Naive B cell (primary cell): ENCODE measurements around the gene COX6B2. TPM values are rescaled to one million over a fixed set of nuclear protein-coding genes. Genes with fewer than 3 reads are reported as not detected.
"Not testable (repeated sequence)": the region's sequence is repeated elsewhere in the genome, so short reads cannot be mapped to it uniquely, and the experiment has no call there.

Source experiments
- ATAC-seq, 2 donors: fragments of 150-1000 bp; cut with Tn5 transposase; 2 replicates each; pipeline ENCODE4 v1.10.0; 2021; ENCODE audit warnings: low read depth in 2 of 2, mild to moderate bottlenecking in 2 of 2, moderate library complexity in 2 of 2
- DNase-seq: peaks from one replicate; pipeline ENCODE4 v3.0.0; 2022
- H3K27ac Mint-ChIP-seq, 6 donors: one replicate each; pipeline ENCODE4 v1.8.0; 2020 to 2022; ENCODE audit warnings: mild to moderate bottlenecking in 6 of 6, mixed read lengths in 6 of 6, moderate library complexity in 5 of 6, inconsistent platforms in 2 of 6
- H3K27me3 Mint-ChIP-seq, 3 donors: one replicate each; pipeline ENCODE4 v1.8.0; 2021 to 2022; ENCODE audit warnings: mixed read lengths in 3 of 3, mild to moderate bottlenecking in 1 of 3
- H3K36me3 Mint-ChIP-seq, 2 donors: one replicate each; pipeline ENCODE4 v1.8.0; 2020 to 2022; ENCODE audit warnings: mixed read lengths in 2 of 2, inconsistent platforms in 1 of 2, mild to moderate bottlenecking in 1 of 2
- H3K4me1 Mint-ChIP-seq, 3 donors: one replicate each; pipeline ENCODE4 v1.8.0; 2020 to 2022; ENCODE audit warnings: mixed read lengths in 3 of 3, inconsistent platforms in 1 of 3, mild to moderate bottlenecking in 1 of 3, moderate library complexity in 1 of 3
- H3K4me3 Mint-ChIP-seq, 8 donors: one replicate each; pipeline ENCODE4 v1.8.0; 2020 to 2022; ENCODE audit warnings: mild to moderate bottlenecking in 8 of 8, mixed read lengths in 8 of 8, moderate library complexity in 8 of 8, inconsistent platforms in 2 of 8
- H3K9me3 Mint-ChIP-seq, 7 donors: one replicate each; pipeline ENCODE4 v1.8.0; 2020 to 2022; ENCODE audit warnings: mixed read lengths in 7 of 7, mild to moderate bottlenecking in 5 of 7, inconsistent platforms in 2 of 7, moderate library complexity in 1 of 7
- polyA plus RNA-seq, 6 donors: library from polyadenylated mRNA; unstranded; fragments of 300-500 nt; fragmentation: Illumina TruSeq; gene quantifications; one replicate each; pipeline ENCODE4 v1.2.3, GENCODE V29; 2021; ENCODE audit warnings: low read depth in 6 of 6

Gene COX6B2
- polyA plus RNA-seq, 6 donors from 2014 or later: not detected

GRCh38 chr19:55339889-55340783 is 14.4 kb downstream of the COX6B2 start:
- peaks cover 26 to 28% (median 26%) of the 10 kb centered on the region in 3 donors for H3K4me1 Mint-ChIP-seq
- DNase-seq: no peak

GRCh38 chr19:55339105-55339888 is 15.2 kb downstream of the COX6B2 start, which contains the start of gene KMT5C:
TSS of gene KMT5C (plus strand) at chr19:55339876. CDS start at chr19:55341937, 2,061 bp downstream.
- Mint-ChIP-seq H3K4me1 (peaks cover 26 to 28% (median 26%) of the 10 kb centered on the region in 3 donors), H3K27ac (peak within 1 kb of the TSS; percentile 95 to 99 (median 98)), H3K9me3 (no peaks in the 10 kb centered on the region), H3K36me3 (no peaks in the 10 kb centered on the region), H3K27me3 (peaks cover 16 to 46% (median 22%) of the 10 kb centered on the region in 3 donors), H3K4me3 (peak within 1 kb of the TSS; percentile 81 to 98 (median 94))
- DNase-seq (peak; percentile 100), ATAC-seq (peak; percentile 72 to 73)

More at GRCh38 chr19:55339889-55340783, 14.4 kb downstream of the COX6B2 start:
- Mint-ChIP-seq H3K27ac (peak overlapping the region; percentile 95 to 99 (median 98)), H3K4me3 (peak overlapping the region; percentile 81 to 98 (median 94)), H3K27me3 (peaks cover 16 to 40% (median 22%) of the 10 kb centered on the region in 3 donors), H3K36me3 (no peaks in the 10 kb centered on the region), H3K9me3 (no peaks in the 10 kb centered on the region)
- ATAC-seq: no peak

GRCh38 chr19:55336101-55336500 is 18.4 kb downstream of the COX6B2 start:
- Mint-ChIP-seq H3K4me1 (peaks cover 20 to 25% (median 22%) of the 10 kb centered on the region in 3 donors), H3K4me3 (no peak overlapping the region), H3K9me3 (no peaks in the 10 kb centered on the region)

GRCh38 chr19:55333870-55334269 is 20.6 kb downstream of the COX6B2 start:
- DNase-seq (no peak), ATAC-seq (no peak)
- Mint-ChIP-seq H3K4me1 (peaks cover 6 to 8% (median 7%) of the 10 kb centered on the region in 3 donors), H3K27me3 (peaks cover 22 to 60% (median 27%) of the 10 kb centered on the region in 3 donors), H3K27ac (no peak overlapping the region), H3K9me3 (no peaks in the 10 kb centered on the region), H3K4me3 (peak overlapping the region in 1 of 8 donors; percentile 38), H3K36me3 (no peaks in the 10 kb centered on the region)

More at GRCh38 chr19:55336101-55336500, 18.4 kb downstream of the COX6B2 start:
- DNase-seq (no peak), ATAC-seq (no peak)
- Mint-ChIP-seq H3K27ac (peak overlapping the region in 3 of 6 donors; percentile 39 to 96 (median 64)), H3K36me3 (no peaks in the 10 kb centered on the region), H3K27me3 (peaks cover 24 to 55% (median 33%) of the 10 kb centered on the region in 3 donors)

DNA sequence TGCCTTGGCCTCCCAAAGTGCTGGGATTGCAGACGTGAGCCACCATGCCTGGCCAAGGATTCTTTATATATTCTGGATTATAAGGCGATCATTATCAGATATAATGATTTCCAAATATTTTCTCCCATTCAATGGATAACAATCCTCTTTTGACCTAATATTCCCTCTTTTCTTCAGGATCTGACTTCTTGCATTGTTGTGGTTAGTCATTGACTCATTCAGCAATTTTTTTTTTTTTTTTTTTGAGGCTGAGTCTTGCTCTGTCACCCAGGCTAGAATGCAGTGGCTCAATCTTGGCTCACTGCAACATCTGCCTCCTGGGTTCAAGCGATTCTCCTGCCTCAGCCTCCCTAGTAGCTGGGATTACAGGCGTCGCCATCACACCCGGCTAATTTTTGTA is 24.7 kb downstream of the COX6B2 start:
- not testable (repeated sequence) for ATAC-seq, H3K9me3 Mint-ChIP-seq, H3K4me1 Mint-ChIP-seq, H3K27ac Mint-ChIP-seq, DNase-seq, H3K36me3 Mint-ChIP-seq, H3K4me3 Mint-ChIP-seq
- peaks cover 17 to 46% (median 18%) of the 10 kb centered on the region in 3 donors for H3K27me3 Mint-ChIP-seq

DNA sequence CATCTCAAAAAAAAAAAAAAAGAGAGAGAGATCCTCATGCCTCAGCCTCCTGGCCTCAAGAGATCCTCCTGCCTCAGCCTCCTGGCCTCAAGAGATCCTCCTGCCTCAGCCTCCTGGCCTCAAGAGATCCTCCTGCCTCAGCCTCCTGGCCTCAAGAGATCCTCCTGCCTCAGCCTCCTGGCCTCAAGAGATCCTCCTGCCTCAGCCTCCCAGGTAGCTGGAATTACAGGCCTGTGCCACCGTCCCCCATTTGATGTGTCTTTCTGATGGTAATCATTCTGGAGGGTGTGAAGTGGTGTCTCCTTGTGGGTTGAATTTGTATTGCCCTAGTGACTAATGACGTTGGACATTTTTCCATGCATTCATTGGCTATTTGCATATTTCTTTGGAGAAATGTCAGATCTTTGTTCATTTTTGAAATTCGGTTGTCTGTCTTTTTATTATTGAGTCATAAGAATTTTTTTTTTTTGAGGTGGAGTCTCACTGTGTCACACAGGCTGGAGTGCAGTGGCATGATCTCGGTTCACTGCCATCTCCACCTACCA is 25.7 kb downstream of the COX6B2 start:
- H3K27me3 Mint-ChIP-seq: peaks cover 14 to 42% (median 19%) of the 10 kb centered on the region in 3 donors
- not testable (repeated sequence) for DNase-seq, H3K4me3 Mint-ChIP-seq, H3K27ac Mint-ChIP-seq, ATAC-seq, H3K9me3 Mint-ChIP-seq, H3K4me1 Mint-ChIP-seq, H3K36me3 Mint-ChIP-seq

DNA sequence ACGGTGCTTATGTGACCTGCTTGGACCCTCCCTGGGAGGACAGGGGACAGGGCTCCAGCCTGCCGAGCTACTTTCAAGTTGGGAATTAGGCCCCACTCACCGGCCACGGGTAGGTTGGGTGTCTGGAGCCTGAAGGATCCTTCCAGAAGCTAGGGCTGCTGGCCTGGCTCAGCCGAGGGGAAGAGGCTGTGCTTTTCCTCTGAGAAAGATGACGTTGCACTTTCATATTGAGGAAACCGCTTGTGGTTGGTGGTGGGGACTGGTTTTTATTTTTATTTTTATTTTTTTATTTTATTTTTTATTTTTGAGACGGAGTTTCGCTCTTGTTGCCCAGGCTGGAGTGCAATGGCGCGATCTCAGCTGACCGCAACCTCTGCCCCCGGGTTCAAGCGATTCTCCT is 29.3 kb downstream of the COX6B2 start, which contains the start of gene TMEM150B:
Gene TMEM150B (minus strand): TSS at position 170 of the 400 bp plus-strand sequence. CDS start 4,305 bp downstream, outside the sequence.
- no peaks in the 10 kb centered on the region for H3K36me3 Mint-ChIP-seq
- no peak for ATAC-seq
- peak within 1 kb of the TSS in 1 of 8 donors; percentile 74 for H3K4me3 Mint-ChIP-seq
- DNase-seq: no peak
- H3K27me3 Mint-ChIP-seq: peaks cover 14 to 53% (median 33%) of the 10 kb centered on the region in 3 donors
- H3K4me1 Mint-ChIP-seq: no peaks in the 10 kb centered on the region
- peaks cover 0 to 1% (median 0%) of the 10 kb centered on the region in 7 donors for H3K9me3 Mint-ChIP-seq
- no peak within 1 kb of the TSS for H3K27ac Mint-ChIP-seq

GRCh38 chr19:55324662-55325061 is 29.9 kb downstream of the COX6B2 start:
- no peak overlapping the region for H3K27ac Mint-ChIP-seq
- ATAC-seq: peak in 1 of 2 donors; percentile 67

GRCh38 chr19:55322204-55322885 is 32.2 kb downstream of the COX6B2 start:
- no peaks in the 10 kb centered on the region for H3K4me1 Mint-ChIP-seq
- H3K9me3 Mint-ChIP-seq: no peaks in the 10 kb centered on the region

More at GRCh38 chr19:55324662-55325061, 29.9 kb downstream of the COX6B2 start:
- Mint-ChIP-seq H3K4me1 (no peaks in the 10 kb centered on the region), H3K4me3 (peak overlapping the region in 1 of 8 donors; percentile 74), H3K9me3 (peaks cover 0 to 1% (median 0%) of the 10 kb centered on the region in 7 donors), H3K36me3 (no peaks in the 10 kb centered on the region), H3K27me3 (peaks cover 14 to 53% (median 33%) of the 10 kb centered on the region in 3 donors)
- no peak for DNase-seq

DNA sequence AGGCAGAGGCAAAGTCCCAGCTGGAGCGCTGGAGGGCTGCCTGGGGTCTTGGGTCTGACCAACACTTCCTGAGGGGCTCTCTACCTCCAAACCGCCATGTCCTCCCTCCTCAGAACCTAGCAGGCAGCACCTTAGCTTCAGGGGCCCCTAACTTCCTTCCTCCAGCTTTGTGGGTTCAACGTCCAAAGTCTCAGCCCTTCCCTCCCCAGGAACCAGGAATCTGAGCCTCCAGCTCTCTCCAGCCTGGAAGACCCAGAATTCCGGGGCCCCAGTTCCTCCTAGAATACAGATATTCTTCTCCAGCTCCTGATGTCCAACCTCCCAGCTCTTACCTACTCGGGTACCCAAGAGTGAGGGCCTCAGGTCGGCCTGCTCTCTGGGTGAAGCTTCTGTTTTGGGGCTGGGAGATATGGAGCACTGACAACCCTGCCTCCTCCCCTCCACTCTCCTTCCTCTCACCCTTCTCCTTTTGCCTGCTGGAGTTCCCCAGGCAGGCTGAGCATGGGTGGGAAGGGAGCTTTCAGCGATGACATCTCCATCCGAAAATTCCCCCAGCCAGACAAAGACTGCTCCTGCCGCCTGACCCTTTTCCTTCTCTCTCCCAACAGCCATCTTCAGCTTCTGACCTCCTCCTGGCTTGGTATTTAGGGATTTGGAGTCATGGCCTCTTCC is 32.9 kb downstream of the COX6B2 start:
- DNase-seq (no peak), ATAC-seq (no peak)
- H3K9me3 Mint-ChIP-seq: no peaks in the 10 kb centered on the region
- H3K27ac Mint-ChIP-seq: peak overlapping the region in 1 of 6 donors; percentile 10
- no peaks in the 10 kb centered on the region for H3K4me1 Mint-ChIP-seq
- H3K36me3 Mint-ChIP-seq: no peaks in the 10 kb centered on the region
- peak overlapping the region in 1 of 8 donors; percentile 64 for H3K4me3 Mint-ChIP-seq
- peaks cover 4 to 49% (median 33%) of the 10 kb centered on the region in 3 donors for H3K27me3 Mint-ChIP-seq

More at GRCh38 chr19:55322204-55322885, 32.2 kb downstream of the COX6B2 start:
- Mint-ChIP-seq H3K27ac (peak overlapping the region in 1 of 6 donors; percentile 22), H3K36me3 (no peaks in the 10 kb centered on the region), H3K4me3 (no peak overlapping the region), H3K27me3 (peaks cover 4 to 46% (median 33%) of the 10 kb centered on the region in 3 donors)
- no peak for ATAC-seq
- no peak for DNase-seq

GRCh38 chr19:55320844-55321419 is 33.6 kb downstream of the COX6B2 start:
- H3K27me3 Mint-ChIP-seq: peaks cover 4 to 46% (median 33%) of the 10 kb centered on the region in 3 donors
- ATAC-seq (no peak), DNase-seq (no peak)
- no peaks in the 10 kb centered on the region for H3K4me1 Mint-ChIP-seq
- no peaks in the 10 kb centered on the region for H3K36me3 Mint-ChIP-seq
- no peak overlapping the region for H3K27ac Mint-ChIP-seq
- H3K4me3 Mint-ChIP-seq: no peak overlapping the region
- no peaks in the 10 kb centered on the region for H3K9me3 Mint-ChIP-seq
